Stimulated activated CD4-positive, alpha-beta T cell treated with anti-CD3 and anti-CD28 coated beads, Interleukin-4, amount 100 ng/mL, for 24 hours (primary cell): ENCODE data around the gene PPME1.

ENCODE experiments used
- DNase-seq: peaks from one replicate; pipeline ENCODE4 v3.0.0-alpha.2; 2020

PPME1 gene

GRCh38 chr11:74162681-74163467 is 8.2 kb upstream of the PPME1 start:
- no peak for DNase-seq

- no peak for DNase-seq
Observed at GRCh38 chr11:74168838-74169237, 2.3 kb upstream of the PPME1 start.

DNA sequence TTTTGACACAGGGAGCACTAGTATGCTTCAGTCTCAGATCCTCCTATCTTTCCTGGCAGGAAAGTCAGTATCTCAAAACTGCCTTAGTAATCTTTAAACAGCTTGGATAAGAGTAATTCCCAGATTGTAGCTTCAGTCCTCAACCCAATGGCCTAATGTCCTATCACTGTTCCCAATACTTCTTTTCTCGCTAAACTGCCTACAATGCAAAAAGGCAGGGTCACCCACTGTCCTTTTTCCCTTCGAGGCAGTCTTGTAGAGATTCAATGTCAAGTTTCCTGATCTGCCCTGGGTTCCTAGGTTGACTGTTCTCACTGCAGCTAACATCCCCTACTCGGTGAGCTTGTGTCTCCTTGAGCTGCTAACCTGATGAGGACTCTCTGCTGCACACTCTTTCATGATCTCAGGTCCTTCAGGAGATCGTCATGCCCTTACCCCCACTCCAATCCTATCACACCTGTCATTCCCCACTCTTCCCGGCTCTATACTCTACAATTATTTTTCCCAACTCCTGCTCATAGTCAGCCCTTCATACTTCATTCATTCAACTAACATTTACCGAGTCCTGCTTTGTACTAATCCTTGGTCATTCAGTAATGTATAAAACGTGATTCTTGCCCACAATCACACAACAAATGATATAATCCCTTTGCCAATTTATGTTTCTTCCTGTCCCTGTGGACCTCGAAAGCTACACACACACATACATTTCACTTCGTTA is 1.2 kb upstream of the PPME1 start:
- DNase-seq = no peak

- no peak for DNase-seq
Observed at GRCh38 chr11:74171630-74171968, 510 bp downstream of the PPME1 start.

- DNase-seq = no peak
Observed at GRCh38 chr11:74171997-74172396, 908 bp downstream of the PPME1 start.

- DNase-seq = no peak
Observed at GRCh38 chr11:74175920-74176319, 4.8 kb downstream of the PPME1 start.

DNA sequence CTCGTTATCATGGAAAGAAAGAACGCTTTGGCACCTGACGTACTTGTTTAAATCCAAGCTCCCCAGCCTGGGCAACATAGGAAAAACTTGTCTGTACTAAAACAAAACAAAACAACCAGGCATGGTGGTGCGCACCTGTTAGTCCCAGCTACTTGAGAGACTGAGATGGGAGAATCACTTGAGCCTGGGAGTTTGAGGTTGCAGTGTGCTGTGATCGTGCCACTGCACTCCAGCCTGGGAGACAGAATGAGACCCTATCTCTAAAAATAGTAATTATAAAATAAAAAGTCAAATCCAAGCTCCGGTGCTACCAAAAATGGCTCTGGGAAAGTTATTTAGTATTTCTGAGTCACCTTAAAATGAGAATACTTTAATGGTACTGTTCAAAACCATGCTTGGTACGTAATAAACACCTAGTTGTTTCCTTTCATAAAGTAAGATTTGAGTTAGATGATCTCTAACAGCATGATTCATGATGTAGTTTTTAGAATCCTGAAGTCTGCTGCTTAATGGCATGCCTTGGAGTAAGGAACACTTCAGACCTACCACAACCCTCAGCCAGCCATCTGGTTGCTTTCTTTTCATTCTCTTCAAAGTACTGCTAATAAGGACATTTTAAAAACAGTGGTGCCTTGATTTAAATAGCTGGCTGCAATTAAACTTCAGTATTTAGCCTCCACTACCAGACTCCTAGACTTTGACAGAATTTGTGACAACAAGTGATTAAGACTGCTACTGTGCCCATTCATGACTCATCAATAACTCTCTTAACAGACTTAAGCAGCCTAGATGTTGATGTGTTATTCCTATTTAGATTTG is 8.4 kb downstream of the PPME1 start:
- DNase-seq = no peak

- DNase-seq = no peak
Observed at GRCh38 chr11:74182635-74183034, 11.5 kb downstream of the PPME1 start.

- no peak for DNase-seq
Observed at GRCh38 chr11:74185285-74185684, 14.2 kb downstream of the PPME1 start.

- no peak for DNase-seq
Observed at GRCh38 chr11:74185695-74186094, 14.6 kb downstream of the PPME1 start.

DNA sequence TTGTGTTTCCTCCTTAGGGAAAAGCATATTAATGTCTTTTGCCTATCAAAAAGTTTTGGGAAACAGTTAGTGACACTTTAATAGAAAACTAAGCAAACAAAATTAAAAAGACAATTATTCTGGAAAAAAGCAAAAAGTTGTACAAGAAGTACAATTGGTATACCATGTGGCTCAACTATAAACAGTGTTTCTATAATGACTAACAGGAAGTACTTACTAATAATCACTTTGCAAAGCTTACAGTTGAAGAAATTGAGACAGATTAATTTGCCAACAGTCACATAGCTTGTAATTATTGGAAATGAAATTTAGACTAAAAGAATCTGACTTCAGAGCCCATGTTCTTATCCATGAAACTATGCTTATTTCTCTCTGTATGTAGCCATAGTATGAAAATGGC is 24.7 kb downstream of the PPME1 start:
- DNase-seq = no peak

DNA sequence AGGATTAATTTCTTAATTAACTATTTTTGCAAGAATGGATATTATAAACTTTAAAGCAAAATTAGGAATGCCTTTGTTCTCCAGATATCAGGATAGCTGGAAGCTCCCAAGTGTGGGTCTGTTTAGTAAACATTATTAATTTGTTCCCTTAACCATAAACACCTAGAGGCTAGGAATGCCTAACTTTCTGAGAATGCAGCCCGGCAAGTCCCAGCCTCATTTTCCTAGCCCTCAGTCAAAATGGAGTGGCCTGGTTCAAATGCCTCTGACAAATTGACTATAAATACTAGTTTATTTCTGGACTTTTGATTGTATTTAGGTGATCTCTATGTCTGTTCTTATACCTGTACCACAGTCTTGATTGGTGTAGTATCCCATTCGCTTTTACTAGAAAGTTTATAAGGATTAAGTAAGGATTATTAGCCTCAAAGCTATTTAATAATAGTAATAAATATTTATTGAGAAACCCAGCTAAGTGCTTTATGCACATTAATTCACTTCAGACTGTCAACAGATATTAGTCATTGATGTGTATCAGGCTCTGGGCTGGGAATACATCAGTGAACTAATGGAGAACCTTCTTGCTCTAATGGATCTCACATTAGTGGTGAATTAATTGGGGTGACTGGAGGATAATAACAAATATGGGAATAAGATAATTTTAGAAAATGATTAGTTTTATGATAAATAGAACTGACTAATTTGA is 25.8 kb downstream of the PPME1 start:
- no peak for DNase-seq

DNA sequence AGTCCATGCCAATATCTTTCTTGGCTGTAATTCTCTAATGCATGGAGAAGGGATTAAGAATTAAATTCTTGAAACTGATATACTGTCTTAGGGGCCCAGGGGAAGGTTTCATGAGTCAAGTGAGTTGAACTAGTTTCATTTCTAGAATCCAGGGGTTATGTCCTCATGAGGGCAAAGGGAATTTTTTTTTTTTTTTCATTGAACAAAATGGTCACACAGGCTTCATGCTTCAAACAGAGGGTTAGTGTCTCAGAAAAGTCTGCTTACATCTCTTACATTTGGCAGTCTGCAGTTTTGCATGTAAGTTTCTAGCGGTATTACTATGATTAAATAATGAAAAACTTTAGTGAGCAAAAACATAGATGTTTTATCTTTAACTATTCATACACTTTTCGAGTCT is 32.9 kb downstream of the PPME1 start:
- DNase-seq = no peak

DNA sequence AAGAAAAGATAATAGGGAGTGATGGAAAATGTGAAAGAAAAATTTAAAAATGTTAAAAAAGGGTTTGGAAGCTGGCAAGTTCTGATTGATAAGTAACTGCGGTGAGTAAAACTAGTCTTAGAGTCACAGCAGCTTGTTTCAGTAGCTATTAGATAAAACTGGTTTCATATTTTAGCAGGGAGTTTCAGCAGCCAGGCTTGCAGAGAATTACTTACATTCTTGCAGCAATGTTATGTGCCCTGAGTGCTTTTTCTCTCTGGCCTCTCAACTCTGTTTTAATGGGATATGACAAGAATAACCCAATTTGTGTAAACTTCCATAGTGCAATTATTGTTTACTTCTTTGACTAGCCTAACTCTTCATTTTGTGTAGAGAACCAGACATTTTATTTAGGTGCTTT is 33.6 kb downstream of the PPME1 start:
- DNase-seq = no peak

DNA sequence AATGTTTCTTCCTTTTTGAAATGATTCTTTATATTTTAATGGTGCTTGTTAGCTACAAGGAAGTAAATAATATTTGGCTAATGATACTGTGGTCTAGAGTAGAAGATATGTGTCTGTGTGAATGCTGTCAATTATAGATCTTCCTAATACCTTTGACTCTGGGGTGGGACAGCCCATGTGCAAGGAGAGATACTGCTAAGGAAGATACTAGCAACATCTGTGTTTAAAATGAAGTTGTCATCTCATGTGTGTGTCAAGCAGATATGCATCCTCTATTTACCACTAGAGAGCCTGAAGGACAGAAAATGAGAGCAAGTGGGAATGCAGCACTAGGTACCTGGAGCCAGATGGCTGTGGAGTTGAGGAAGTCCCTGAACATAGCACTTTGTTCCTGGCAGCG is 34.1 kb downstream of the PPME1 start:
- DNase-seq = no peak

- DNase-seq = no peak
Observed at GRCh38 chr11:74206746-74207145, 35.7 kb downstream of the PPME1 start.

DNA sequence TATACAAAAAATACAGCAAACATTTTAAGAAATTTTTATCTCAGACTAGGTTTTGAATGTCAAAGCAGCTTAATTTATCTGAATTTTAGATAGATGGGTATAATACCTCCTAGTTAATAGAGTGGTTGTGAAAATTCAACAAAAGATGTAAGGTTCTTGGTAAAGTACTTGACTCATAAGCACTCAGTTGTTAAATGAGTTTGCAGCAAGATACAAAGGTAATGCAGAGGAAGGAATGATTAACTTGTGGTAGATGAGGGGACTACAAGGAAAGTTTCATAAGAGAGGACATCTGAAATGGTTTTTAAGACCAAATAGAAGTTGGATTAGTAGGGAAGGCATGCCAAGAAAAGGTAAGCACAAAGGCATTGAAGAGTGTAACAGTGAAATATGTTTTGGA is 37.4 kb downstream of the PPME1 start:
- no peak for DNase-seq

- no peak for DNase-seq
Observed at GRCh38 chr11:74212533-74212932, 41.4 kb downstream of the PPME1 start.

DNA sequence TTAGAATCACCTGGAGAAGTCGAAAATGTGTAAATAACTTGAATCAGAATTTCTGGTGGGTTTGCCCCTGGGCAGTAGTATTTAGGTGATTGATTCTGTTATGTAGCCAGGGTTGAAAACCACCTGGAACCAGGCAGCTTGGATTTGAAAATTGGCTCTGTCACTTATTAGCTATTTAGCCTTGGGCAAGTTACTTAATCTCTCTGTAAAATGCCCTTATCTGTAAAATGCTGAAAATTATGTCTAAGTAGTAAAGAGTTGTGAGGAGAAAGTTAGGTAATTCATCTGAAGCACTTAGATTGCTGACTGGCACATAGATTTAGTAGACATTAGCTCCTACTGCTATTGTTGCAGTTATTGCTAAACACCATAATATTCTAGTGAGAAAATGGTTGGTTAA is 49.3 kb downstream of the PPME1 start:
- no peak for DNase-seq

GRCh38 chr11:74221816-74222215 is 50.7 kb downstream of the PPME1 start:
- DNase-seq = no peak

- no peak for DNase-seq
Observed at GRCh38 chr11:74225565-74225964, 54.5 kb downstream of the PPME1 start.

DNA sequence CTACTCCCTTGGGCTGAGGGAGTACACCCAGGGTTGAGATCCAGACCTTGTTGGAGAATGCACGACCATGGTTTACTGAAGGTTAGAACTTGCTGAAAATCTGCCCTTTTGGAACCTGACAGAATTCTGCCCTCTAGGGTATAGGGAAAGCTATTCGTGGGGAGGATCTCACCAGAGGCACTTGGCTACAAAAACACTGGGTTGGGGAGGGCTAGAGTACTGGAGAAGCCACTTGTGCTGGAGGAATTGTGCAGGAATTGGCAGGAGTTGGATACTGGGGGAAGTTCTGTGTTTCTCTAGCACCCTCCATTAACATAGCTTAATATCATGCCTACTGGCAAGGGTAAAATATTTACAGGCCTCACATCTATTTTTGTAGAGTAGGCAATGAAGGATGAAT is 55.8 kb downstream of the PPME1 start:
- DNase-seq = no peak

GRCh38 chr11:74232311-74232950 is 61.3 kb downstream of the PPME1 start:
- no peak for DNase-seq
